Erythroblast (primary cell): ENCODE measurements around the gene PLEKHA5.

Experiments
- GATA1 ChIP-seq: IDR thresholded peaks from 2 replicates; pipeline ENCODE4 v1.6.1; 2011; ENCODE audit warnings: low read depth, mild to moderate bottlenecking, control low read depth, low read length, moderate library complexity
- POLR2A ChIP-seq: IDR thresholded peaks from 2 replicates; pipeline ENCODE4 v1.6.1; 2011; ENCODE audit warnings: mild to moderate bottlenecking, low read length

GRCh38 chr12:19375888-19376287, 246.4 kb downstream of the PLEKHA5 start:
- TF ChIP-seq POLR2A (no peak), GATA1 (no peak)
